NCI-H2171 (cell line): ENCODE measurements around the gene SHC3.

Source experiments
- DNase-seq: peaks from one replicate; lab custom pipeline; 2025; lab: John Stamatoyannopoulos, UW

The SHC3 gene

DNA sequence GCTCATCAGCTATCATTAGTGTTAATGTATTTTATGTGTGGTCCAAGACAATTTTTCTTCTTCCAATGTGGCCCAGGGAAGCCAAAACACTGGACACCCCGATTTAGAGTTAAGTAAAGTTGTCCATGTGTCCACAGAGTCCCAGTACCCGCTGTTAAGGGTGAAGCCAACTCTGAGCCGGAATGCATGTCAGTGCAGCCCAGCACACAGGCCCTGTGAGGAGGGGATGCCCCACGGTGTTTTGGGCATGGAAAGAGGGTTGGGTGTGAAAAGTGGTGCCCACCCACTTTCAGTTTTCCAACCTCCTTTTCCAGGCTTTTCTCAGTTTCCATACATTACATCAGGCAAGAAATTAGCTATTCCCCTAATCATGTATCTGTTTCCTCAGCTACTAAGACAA lies 24.4 kb downstream of the SHC3 start:
- DNase-seq, result no peak

- no peak for DNase-seq
These were observed 25.2 kb downstream of the SHC3 start for GRCh38 chr9:89153232-89154017.

DNA sequence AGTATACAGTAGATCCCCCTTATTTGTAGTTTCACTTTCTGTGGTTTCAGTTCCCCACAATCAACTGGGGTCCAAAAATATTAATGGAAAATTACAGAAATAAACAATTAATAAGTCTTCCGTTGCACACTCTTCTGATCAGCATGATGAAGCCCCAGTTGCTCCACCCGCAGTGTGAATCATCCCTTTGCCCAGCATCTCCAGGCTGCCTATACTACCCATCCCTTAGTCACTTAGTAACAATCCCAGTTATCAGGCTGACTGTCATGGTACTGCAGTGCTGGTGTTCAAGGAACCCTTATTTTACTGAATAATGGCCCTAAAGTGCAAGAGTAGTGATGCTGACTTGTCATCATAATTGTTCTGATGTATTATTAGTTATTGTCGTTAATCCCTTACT lies 28.9 kb downstream of the SHC3 start:
- DNase-seq, result no peak

- no peak for DNase-seq
These were observed 33.5 kb downstream of the SHC3 start for GRCh38 chr9:89145097-89145496.

DNA sequence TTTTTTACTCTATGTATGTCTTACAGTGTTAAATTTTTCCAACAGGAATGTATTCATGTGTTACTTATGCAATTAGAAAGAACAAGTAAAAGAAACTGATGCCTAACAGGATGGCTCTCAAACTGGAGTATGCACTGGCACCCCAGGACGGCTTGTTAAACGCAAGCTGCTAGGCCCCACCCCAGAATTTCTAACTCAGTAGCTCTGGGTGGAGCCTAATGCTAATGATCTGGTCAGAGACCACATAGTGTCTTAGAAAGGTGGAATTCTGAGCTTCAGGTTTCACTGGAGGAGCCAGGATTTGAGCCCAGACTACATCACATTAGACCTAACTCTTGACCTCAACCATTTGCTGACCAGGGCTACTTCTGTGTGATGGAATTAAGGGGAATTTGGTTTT lies 34.4 kb downstream of the SHC3 start:
- DNase-seq, result no peak

GRCh38 chr9:89143266-89143665 lies 35.4 kb downstream of the SHC3 start:
- no peak for DNase-seq

GRCh38 chr9:89139455-89139854 lies 39.2 kb downstream of the SHC3 start:
- no peak for DNase-seq

GRCh38 chr9:89138463-89139390 lies 39.9 kb downstream of the SHC3 start:
- DNase-seq, result no peak

GRCh38 chr9:89137542-89138462 lies 40.8 kb downstream of the SHC3 start:
- DNase-seq, result no peak

DNA sequence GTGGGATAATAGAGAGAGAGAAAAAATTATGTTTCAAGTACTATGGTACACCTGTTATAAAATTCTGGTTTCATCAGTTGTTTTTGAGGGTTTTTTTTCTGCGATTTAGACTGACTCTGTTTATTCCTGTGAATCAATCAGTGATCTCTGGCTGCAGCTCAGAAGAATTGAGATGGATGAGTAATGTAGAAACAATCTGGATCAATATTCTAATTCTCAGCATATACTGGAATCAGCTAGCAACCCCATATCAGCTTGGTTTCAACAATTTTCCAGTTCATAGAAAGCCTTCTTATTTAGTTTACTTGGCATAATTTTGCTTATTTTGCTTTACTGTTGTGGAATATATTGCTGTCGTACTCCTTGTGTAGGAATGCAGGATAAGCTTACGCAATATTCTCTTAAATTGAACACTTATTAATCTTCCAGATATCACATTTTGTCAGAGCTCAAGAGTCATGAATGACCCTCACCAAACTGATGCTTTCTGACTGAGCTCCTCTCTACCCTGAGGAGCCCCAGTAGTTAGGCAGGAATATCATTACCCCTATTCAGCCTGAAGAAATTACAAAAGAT lies 42.9 kb downstream of the SHC3 start:
- DNase-seq, result no peak

DNA sequence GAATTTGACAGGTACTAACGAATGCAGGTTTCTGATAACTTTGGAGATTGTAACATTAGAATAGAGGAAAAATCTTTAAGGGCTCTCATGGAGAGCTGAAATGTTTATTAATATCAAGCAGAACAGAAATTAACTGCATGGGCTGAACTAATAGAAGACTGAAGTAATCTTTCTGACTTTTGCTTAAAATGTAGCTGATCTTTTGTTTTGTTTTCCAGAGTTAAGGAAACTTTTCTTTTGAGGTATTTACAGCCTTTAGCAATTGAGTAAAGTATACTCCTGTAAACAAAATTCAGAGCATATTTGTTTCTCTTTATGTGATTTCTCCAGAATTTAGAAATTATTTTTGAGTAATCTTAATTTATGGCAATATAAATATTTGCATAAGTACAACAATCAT lies 43.9 kb downstream of the SHC3 start:
- no peak for DNase-seq

- DNase-seq, result no peak
These were observed 55.7 kb downstream of the SHC3 start for GRCh38 chr9:89122949-89123348.

DNA sequence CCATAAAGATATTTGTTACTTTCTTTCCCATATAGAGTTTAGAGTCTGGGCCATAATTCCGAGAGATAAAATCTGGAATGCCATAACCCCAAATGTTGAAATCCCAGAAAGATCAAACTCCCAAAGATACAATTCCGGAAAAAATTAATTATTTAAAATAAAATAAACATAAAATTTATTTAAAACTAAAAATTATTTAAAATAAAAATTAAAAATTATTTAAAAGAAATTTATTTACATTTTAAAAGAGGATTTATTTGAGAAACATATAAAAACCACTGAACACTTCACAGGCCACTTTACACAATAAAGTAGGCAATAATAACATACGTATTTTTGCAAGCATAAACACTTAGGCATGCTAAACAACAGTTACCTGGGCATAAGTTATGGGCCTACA lies 57.9 kb downstream of the SHC3 start:
- DNase-seq, result no peak

- DNase-seq, result no peak
These were observed 61.8 kb downstream of the SHC3 start for GRCh38 chr9:89116805-89117192.

- no peak for DNase-seq
These were observed 62.4 kb downstream of the SHC3 start for GRCh38 chr9:89116064-89116804.

DNA sequence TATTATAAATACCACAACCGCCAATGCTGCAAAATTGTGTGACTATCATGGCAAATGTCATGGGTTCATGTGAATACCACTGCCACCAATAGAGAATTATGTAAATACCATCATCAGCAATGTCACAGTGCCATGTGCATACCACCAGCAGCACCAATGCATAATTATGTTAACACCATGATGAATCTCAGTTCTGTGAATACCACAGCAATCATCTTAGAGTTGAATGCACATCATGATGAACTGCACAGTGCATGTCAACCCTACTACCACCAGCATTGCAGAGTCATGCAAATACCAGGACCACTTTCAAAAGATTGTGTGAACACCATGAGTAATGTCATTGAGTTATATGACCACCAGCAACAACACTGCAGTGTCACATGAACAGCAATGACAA lies 63.2 kb downstream of the SHC3 start:
- DNase-seq, result no peak

DNA sequence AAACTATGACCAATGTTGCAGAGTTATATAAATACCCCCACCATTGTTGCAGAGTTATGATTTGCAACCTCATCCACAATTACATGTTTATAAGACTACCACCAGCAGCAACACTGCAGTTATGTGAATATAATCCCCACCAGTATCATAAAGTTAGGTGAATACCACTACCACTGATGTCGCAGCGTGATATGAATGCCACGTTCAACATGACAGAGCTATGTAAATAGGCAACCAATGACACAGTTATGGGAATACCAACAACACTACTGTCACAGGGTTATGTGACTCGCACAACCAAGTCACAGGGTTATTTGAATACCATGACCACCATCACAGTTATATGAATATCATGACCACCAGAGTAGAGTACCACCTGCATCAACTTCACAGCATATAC lies 63.9 kb downstream of the SHC3 start:
- DNase-seq, result no peak

- no peak for DNase-seq
These were observed 64.8 kb downstream of the SHC3 start for GRCh38 chr9:89113851-89114250.

GRCh38 chr9:89112243-89112642 lies 66.4 kb downstream of the SHC3 start:
- DNase-seq, result no peak

DNA sequence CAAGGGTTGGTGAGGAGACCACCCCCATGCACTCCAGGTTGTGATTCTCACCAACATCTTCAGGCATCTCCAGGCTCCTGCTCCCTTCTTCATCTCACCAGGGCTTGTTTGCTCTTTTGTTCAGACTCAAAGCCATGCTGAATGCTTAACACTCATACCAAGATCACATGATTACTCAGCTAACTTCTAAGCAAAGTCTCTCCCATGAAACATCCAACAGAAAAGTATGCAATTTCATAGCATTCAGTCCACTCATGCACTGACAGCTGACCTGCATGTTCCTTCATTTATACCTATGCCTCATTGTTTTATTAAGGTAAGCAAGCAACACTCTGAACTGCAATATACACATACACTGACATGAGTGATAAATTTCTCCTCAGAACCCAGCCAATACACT lies 69.0 kb downstream of the SHC3 start:
- DNase-seq, result no peak

DNA sequence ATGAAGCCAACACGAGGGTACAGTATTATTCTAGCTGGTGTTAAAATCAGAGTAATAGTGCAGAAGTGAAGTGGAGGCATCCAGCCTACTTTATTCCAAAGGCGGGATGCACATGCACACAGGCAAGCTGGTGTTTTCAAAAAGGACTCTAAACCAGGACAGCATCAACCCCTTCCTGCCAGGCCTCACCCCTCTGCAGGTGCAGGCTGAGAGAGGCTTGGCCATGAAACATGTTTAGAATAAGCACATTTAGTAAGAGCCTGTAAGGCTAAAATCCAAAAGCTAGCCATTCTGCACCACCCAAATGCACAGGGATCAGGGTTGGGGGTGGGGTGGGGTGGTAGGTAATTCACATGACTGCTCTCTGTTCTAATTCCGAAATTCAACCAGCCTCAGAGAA lies 71.2 kb downstream of the SHC3 start:
- DNase-seq, result no peak
